Measurements from ENCODE around the gene DDX43.
A peak's percentile ranks its signal among the peaks of the same experiment; 100 is the strongest.

Gene DDX43

GRCh38 chr6:73461537-73462350 is 67.1 kb downstream of the DDX43 start, which contains the start of gene MTO1:
TSS of gene MTO1 (plus strand) at chr6:73461737. CDS start at chr6:73461855, 118 bp downstream.
- H3K27me3 ChIP-seq = no peaks in the 10 kb centered on the region
- peaks cover 6% of the 10 kb centered on the region for H3K36me3 ChIP-seq
- peak within 1 kb of the TSS; percentile 95 to 98 for H3K4me3 ChIP-seq (ENCODE audit: low read depth in 1 of 2, low read length in 1 of 2)
- no peaks in the 10 kb centered on the region for H3K9me3 ChIP-seq
- H3K27ac ChIP-seq = peak within 1 kb of the TSS; percentile 87
- H3K4me1 ChIP-seq (ENCODE audit: control insufficient read depth in 1 of 2, insufficient read depth in 1 of 2, low read depth in 1 of 2, low read length in 1 of 2) = peaks cover 24 to 29% of the 10 kb centered on the region in 2 experiments
- TF ChIP-seq CTCF (IDR thresholded peaks at IDR 0.05) = no peak

All from neutrophil (primary cell).